IMR-90 (cell line): ENCODE measurements around the gene NRXN2. TPM values are rescaled to one million over a fixed set of nuclear protein-coding genes. Genes with fewer than 3 reads are reported as not detected.

Source experiments
- ATAC-seq: fragments of 200-7000 bp; cut with Tn5 transposase; 2 replicates; pipeline ENCODE4 v1.9.1; 2020; ENCODE audit warnings: low read depth, mild to moderate bottlenecking, moderate library complexity
- BruUV-seq: library from RNA; stranded (reverse); fragments of 400-500 nt; replicated peaks from 2 replicates; lab custom pipeline; 2021; lab: Mats Ljungman, UMichigan
- CTCF ChIA-PET: fragments of 300-600 bp; formaldehyde crosslinking; extraction: SDS; loops from one replicate; lab custom pipeline; 2021; ENCODE audit warnings: antibody characterized with exemption; lab: Yijun Ruan, JAX
- POLR2A ChIA-PET: fragments of 300-600 bp; sonication (Branson Sonifier 250); formaldehyde crosslinking; loops from one replicate; lab custom pipeline; 2022; ENCODE audit warnings: antibody characterized with exemption; ENCODE audit not compliant: unreplicated experiment; lab: Charles Lee
- DNase-seq: peaks from one replicate; pipeline ENCODE4 v3.0.0; 2013
- H2AFZ ChIP-seq: replicated peaks from 2 replicates; pipeline ENCODE3; 2013; ENCODE audit warnings: low read length, mild to moderate bottlenecking; ENCODE audit not compliant: poor library complexity
- H2AK5ac ChIP-seq: 2 replicates; pipeline ENCODE4 v1.6.1; 2013; ENCODE audit warnings: low read depth, low read length, inconsistent platforms
- H2AK9ac ChIP-seq: replicated peaks from 2 replicates; pipeline ENCODE3; 2013; ENCODE audit warnings: mild to moderate bottlenecking, low read depth, low read length, moderate library complexity; ENCODE audit not compliant: poor library complexity
- H2BK120ac ChIP-seq: 2 replicates; pipeline ENCODE4 v1.6.1; 2013; ENCODE audit warnings: low read depth, low read length, inconsistent platforms
- H2BK15ac ChIP-seq: 3 replicates; pipeline ENCODE4 v1.6.1; 2013; ENCODE audit warnings: low read depth, low read length, inconsistent platforms
- H2BK20ac ChIP-seq: 2 replicates; pipeline ENCODE4 v1.6.1; 2013; ENCODE audit warnings: low read depth, mild to moderate bottlenecking, inconsistent platforms, low read length, moderate library complexity
- H2BK5ac ChIP-seq: 2 replicates; pipeline ENCODE4 v1.6.1; 2013; ENCODE audit warnings: mild to moderate bottlenecking, low read depth, low read length, inconsistent platforms; ENCODE audit not compliant: poor library complexity, severe bottlenecking
- H3K14ac ChIP-seq: replicated peaks from 2 replicates; pipeline ENCODE4 v1.6.1; 2013; ENCODE audit warnings: low read depth, low read length, inconsistent platforms
- H3K18ac ChIP-seq: 2 replicates; pipeline ENCODE4 v1.6.1; 2013; ENCODE audit warnings: low read depth, low read length, control low read depth
- H3K23ac ChIP-seq: 2 replicates; pipeline ENCODE4 v1.6.1; 2013; ENCODE audit warnings: low read depth, low read length, inconsistent platforms
- H3K27ac ChIP-seq: 2 replicates; pipeline ENCODE4 v1.5.1; 2013; ENCODE audit warnings: mild to moderate bottlenecking, control low read depth, low read length; ENCODE audit not compliant: insufficient read depth
- H3K27me3 ChIP-seq: 2 replicates; pipeline ENCODE4 v1.6.1; 2013; ENCODE audit warnings: low read length; ENCODE audit not compliant: control insufficient read depth, insufficient read depth
- H3K36me3 ChIP-seq: 2 replicates; pipeline ENCODE4 v1.6.1; 2013; ENCODE audit warnings: low read length, mixed read lengths; ENCODE audit not compliant: control insufficient read depth, insufficient read depth
- H3K4ac ChIP-seq: 2 replicates; pipeline ENCODE4 v1.6.1; 2013; ENCODE audit warnings: low read depth, low read length, inconsistent platforms
- H3K4me1 ChIP-seq: 2 replicates; pipeline ENCODE4 v1.6.1; 2013; ENCODE audit warnings: low read length, mixed read lengths; ENCODE audit not compliant: control insufficient read depth, insufficient read depth
- H3K4me2 ChIP-seq: 2 replicates; pipeline ENCODE4 v1.6.1; 2013; ENCODE audit warnings: low read depth, mild to moderate bottlenecking, control low read depth, low read length, moderate library complexity
- H3K4me3 ChIP-seq: 2 replicates; pipeline ENCODE4 v1.5.1; 2013; ENCODE audit warnings: low read depth, mild to moderate bottlenecking, control low read depth, low read length, moderate library complexity; ENCODE audit not compliant: insufficient read depth
- H3K56ac ChIP-seq: 2 replicates; pipeline ENCODE4 v1.6.1; 2013; ENCODE audit warnings: low read length, inconsistent platforms; ENCODE audit not compliant: insufficient read depth; ENCODE audit errors: extremely low read depth
- H3K79me1 ChIP-seq, 2 experiments: 2 replicates each; pipeline ENCODE4 v1.6.1; 2013; ENCODE audit warnings: low read length in 2 of 2, inconsistent platforms in 1 of 2, low read depth in 1 of 2
- H3K9ac ChIP-seq: 2 replicates; pipeline ENCODE4 v1.6.1; 2013; ENCODE audit warnings: low read depth, low read length, control low read depth
- H3K9me1 ChIP-seq: 2 replicates; pipeline ENCODE4 v1.6.1; 2013; ENCODE audit warnings: low read length, inconsistent platforms; ENCODE audit not compliant: insufficient read depth
- H3K9me3 ChIP-seq: 2 replicates; pipeline ENCODE4 v1.6.1; 2013; ENCODE audit warnings: low read length; ENCODE audit not compliant: control insufficient read depth, insufficient read depth
- H4K20me1 ChIP-seq: 2 replicates; pipeline ENCODE4 v1.6.1; 2013; ENCODE audit warnings: low read length, inconsistent platforms; ENCODE audit not compliant: insufficient read depth
- H4K5ac ChIP-seq: 2 replicates; pipeline ENCODE4 v1.6.1; 2013; ENCODE audit warnings: mild to moderate bottlenecking, low read depth, low read length, control low read depth
- H4K8ac ChIP-seq, 2 experiments: 2 replicates each; pipeline ENCODE4 v1.6.1; 2013; ENCODE audit warnings: low read depth in 2 of 2, low read length in 2 of 2, control low read depth in 1 of 2, inconsistent platforms in 1 of 2
- H4K91ac ChIP-seq: 2 replicates; pipeline ENCODE4 v1.6.1; 2013; ENCODE audit warnings: low read depth, low read length, inconsistent platforms; ENCODE audit not compliant: insufficient read depth
- CHD1 ChIP-seq: IDR thresholded peaks from 2 replicates; pipeline ENCODE4 v1.6.1; 2012; ENCODE audit warnings: low read depth, low read length, improper control_type of control experiment
- FOS ChIP-seq: fragments of 150-350 bp; IDR thresholded peaks from 2 replicates; pipeline ENCODE4 v1.6.1; 2016; ENCODE audit warnings: low read depth, low read length
- NFE2L2 ChIP-seq: fragments of 150-350 bp; IDR thresholded peaks from 2 replicates; pipeline ENCODE4 v1.6.1; 2016; ENCODE audit warnings: low read depth, mild to moderate bottlenecking, low read length
- RAD21 ChIP-seq: IDR thresholded peaks from 2 replicates; pipeline ENCODE4 v1.6.1; 2012; ENCODE audit warnings: low read length, improper control_type of control experiment
- RFX5 ChIP-seq: IDR thresholded peaks from 2 replicates; pipeline ENCODE4 v1.8.0; 2012; ENCODE audit warnings: low read depth, mild to moderate bottlenecking, low read length, moderate library complexity
- USF2 ChIP-seq: fragments of 150-350 bp; IDR thresholded peaks from 2 replicates; pipeline ENCODE4 v1.6.1; 2017; ENCODE audit warnings: mild to moderate bottlenecking, antibody characterized with exemption, low read length, low read depth
- WGBS, 2 experiments: methylation state at CpG; one replicate each; pipeline versions ENCODE4 v1.1.5 to v1.1.7; 2013; ENCODE audit warnings: missing lambda C conversion rate in 2 of 2; ENCODE audit not compliant: insufficient read length in 1 of 2; ENCODE audit errors: extremely low coverage in 2 of 2; 5-methylcytosine and 5-hydroxymethylcytosine counted together
- dilution Hi-C: fragments of 300-500 bp; cut with HindIII; formaldehyde crosslinking; loops from one replicate; pipeline ENCODE4 v1.14.3; 2018; ENCODE audit warnings: low sequenced_read_pairs; ENCODE audit not compliant: unreplicated experiment
- in situ Hi-C: fragments of 300-500 bp; cut with MboI; formaldehyde crosslinking; loops from 3 replicates; pipeline ENCODE4 v1.14.3; 2019; ENCODE audit warnings: low sequenced_read_pairs, inconsistent platforms, mixed read lengths
- intact Hi-C: fragments of 100-400 bp; cut with micrococcal nuclease; formaldehyde crosslinking; loops from 2 replicates; pipeline ENCODE4 v1.10.0; 2022
- polyA plus RNA-seq, 3 experiments: library from polyadenylated mRNA; depleted of rRNA; stranded (reverse); fragments of >200 nt; gene quantifications; 2 replicates each; pipeline ENCODE4 v1.2.3, GENCODE V29; 2012; ENCODE audit warnings: low replicate concordance in 1 of 3
- total RNA-seq: library from RNA; depleted of rRNA; stranded (reverse); fragments of >200 nt; gene quantifications from 2 replicates; pipeline ENCODE4 v1.2.3, GENCODE V29; 2012

Gene NRXN2
- total and polyA plus RNA-seq, 2 of the 4 experiments (the other 2 are of a cell fraction), result 0.18 to 0.22 TPM

GRCh38 chr11:64643920-64644646 is 78.9 kb downstream of the NRXN2 start:
- DNase-seq, result no peak
- 0 out of 2 replicates have a peak, but pooled peaks cover 3% of the 10 kb centered on the region for H3K9me1 ChIP-seq
- no peak overlapping the region for H3K4me3 ChIP-seq
- no peak for ATAC-seq
- no peak overlapping the region for H3K9ac ChIP-seq
- no peak overlapping the region for H4K8ac ChIP-seq
- no peak overlapping the region for H3K4ac ChIP-seq
- H2BK15ac ChIP-seq, result no peak overlapping the region
- in situ Hi-C loops (no loop called here), dilution Hi-C loops (no loop called here), intact Hi-C loops (no loop called here)
- peak overlapping the region; percentile 43 for H2AFZ ChIP-seq
- WGBS, 2 experiments, result 2% methylated on average over 14 of the region's 19 CpGs; no CpG with 5 or more reads in 1 of the 2 experiments
- no TSS peak for BruUV-seq
- no peaks in the 10 kb centered on the region for H3K4me1 ChIP-seq
- peaks cover 5% of the 10 kb centered on the region for H4K20me1 ChIP-seq
- H4K91ac ChIP-seq, result no peak overlapping the region
- no peak overlapping the region for H3K18ac ChIP-seq
- H3K27me3 ChIP-seq, result peaks cover 90% of the 10 kb centered on the region
- no peaks in the 10 kb centered on the region for H3K79me1 ChIP-seq
- no peak overlapping the region for H3K4me2 ChIP-seq
- no peak overlapping the region for H3K23ac ChIP-seq
- H2BK20ac ChIP-seq, result no peak overlapping the region
- ChIA-PET CTCF (interaction anchor here (0.5 kb wide), 1 partner anchor 194 kb away, joined by 3 read pairs; no protein-coding TSS in a partner anchor), POLR2A (no interaction called here)
- H2BK120ac ChIP-seq, result no peak overlapping the region
- TF ChIP-seq RFX5 (no peak), RAD21 (no peak), FOS (no peak), USF2 (no peak), CHD1 (no peak), NFE2L2 (no peak)
- H2BK5ac ChIP-seq, result no peak overlapping the region
- H2AK9ac ChIP-seq, result no peak overlapping the region
- peaks cover 5% of the 10 kb centered on the region; the same call in 1 of the 2 replicates for H3K9me3 ChIP-seq
- H2AK5ac ChIP-seq, result no peak overlapping the region
- H3K56ac ChIP-seq, result no peak overlapping the region
- H4K5ac ChIP-seq, result no peak overlapping the region
- no peak overlapping the region for H3K27ac ChIP-seq
- H3K14ac ChIP-seq, result no peak overlapping the region
- H3K36me3 ChIP-seq, result no peaks in the 10 kb centered on the region
